Stimulated activated CD8-positive, alpha-beta memory T cell treated with anti-CD3 and anti-CD28 coated beads, Interleukin-4, amount 100 ng/mL, for 24 hours (primary cell): Measurements from ENCODE around the gene CCDC12.
A peak's percentile ranks its signal among the peaks of the same experiment; 100 is the strongest.

ENCODE experiments used
- DNase-seq: peaks from one replicate; pipeline ENCODE4 v3.0.0-alpha.2; 2020; ENCODE audit warnings: low read depth

CCDC12 gene

DNA sequence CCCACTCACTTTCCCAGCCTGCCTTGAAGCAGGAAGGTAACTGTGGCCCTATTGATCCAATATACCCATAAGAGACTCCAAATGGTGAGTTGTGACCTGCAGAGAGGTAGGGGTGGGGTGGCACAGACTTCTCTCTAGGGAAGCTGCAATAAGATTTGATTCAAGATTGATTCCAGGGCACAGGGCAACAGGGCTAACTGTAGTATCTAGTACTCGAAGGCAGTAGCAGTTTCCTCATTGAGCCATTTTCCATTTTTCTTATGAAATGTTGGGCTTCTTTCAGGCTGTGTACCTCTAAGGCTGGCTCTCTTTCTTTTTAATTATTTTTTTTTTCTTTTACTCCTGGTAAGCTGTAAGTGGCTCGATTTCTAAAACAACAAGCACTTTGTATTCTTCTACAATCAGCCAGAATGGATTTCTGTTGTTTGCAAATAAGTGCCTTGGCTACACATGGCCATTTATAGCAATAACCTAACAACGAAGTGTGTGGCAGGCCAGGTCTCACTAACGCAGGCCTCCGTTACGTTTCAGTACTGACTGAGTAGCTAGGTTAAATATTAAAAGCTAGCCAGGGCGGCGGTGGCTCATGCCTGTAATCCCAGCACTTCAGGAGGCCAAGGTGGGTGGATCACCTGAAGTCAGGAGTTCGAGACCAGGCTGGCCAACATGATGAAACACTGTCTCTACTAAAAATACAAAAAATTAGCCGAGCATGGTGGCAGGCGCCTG lies 19.3 kb downstream of the CCDC12 start:
- DNase-seq = no peak

DNA sequence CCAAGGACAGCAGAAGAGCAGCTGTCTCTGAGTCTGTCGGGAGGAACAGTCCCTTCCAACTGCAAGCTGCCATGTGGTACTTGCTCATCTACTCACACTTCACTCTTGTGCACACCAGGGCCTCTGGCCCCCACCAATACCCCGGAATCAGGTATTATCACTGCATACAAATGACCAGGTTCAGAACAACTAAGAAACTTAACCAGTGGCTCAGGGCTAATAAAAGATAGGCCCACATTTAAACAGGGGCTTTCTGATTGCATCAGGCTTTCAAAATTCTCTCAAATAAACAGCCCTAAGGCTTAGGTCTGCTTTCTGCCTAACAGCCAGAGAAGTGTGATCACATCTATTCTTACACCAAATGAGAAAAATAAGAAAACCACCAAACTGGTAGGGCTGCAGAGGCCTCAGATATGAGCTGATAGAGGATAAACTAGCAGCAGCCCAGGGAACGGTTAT lies 20.7 kb downstream of the CCDC12 start:
- no peak for DNase-seq

DNA sequence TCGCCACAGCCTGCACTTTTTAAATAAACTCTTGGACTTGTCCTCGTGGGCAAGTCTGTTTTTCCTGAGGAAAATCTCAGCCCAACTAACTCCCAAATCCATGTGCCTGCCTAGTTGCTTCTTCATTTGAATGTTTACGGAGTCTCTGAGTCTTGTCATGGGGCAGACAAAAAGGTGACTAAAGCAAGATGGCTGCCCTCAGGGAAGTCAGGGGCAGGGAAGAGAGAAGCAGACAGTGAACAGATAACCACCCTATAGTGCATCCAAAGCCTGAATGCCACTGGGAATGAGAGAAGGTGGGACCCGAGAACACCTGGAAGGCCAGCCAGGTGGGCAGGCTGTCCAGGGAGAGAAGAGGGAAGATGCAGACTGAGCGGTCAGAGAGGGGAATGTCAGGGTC lies 21.4 kb downstream of the CCDC12 start:
- DNase-seq = no peak

DNA sequence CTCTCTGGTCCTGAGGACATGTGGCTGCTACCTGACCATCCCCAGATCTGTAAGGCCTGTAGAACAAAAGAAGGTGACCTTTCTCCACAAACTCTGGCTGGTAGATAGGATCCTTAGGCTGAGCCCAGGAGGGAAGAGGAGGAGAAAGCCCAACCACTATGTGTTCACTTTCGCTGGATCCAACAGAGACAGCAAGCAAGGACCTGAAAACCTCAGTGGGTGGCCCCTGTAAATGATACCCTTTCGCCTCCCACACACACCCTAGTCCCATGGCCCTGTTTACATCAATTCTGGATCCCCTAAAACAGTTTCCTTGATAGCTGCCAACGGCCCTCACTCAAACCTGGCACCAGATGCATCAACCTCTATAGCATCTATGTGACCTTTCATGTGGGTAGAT lies 22.4 kb downstream of the CCDC12 start:
- DNase-seq = no peak

DNA sequence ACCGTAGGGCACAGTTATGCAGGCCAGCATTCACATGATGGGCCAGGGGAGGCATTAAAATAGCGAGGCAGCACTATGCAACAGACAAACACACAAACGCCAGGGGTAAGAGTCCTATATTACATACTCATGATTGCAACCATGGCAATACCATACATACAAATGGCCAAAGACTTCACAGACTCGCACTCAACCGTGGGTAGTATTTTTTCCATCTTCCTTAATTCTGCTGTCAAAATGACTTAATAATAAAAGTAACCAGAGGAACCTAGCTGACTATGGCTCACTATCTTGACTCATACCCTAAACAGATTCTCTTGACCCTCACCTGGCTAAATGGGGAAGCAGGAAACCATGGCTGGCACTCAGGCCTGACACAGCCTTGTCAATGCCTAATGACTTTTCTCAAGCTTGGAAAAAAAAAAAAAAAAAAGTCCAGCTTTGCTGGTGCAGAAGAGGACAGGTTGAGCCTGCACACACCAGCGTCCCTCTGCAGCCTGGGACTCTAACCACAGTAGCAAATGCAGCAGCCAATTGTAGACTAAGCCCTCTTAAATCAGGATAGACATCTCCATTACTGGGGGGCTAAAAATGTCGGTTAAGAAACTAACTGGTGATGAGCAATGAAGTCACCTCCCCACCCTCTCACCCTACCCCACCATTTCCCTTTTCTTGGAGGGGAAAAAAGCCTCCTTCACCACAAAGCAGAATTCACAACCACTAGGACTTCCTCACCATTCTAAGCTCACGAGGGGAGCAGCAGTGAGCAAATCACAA lies 23.1 kb downstream of the CCDC12 start:
- DNase-seq = no peak

DNA sequence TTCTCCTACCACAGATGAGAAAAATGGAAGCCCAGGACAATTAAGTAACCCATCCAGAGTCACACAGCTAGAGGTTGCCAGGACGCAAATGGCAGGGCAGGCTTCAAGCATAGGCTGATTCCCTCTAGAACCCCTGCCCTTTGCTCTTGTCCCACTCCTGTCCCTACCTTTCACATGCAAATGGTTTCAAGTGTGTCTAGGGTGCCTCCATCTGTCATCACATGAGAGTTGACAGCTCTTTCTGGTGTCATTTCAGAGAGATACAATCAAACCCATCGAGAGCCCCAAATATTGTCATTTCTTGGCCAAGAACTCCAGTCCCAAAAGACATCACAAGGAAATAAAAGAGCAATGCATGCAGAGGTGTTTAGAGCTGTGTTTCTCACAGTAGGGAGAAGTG lies 23.7 kb downstream of the CCDC12 start:
- no peak for DNase-seq

DNA sequence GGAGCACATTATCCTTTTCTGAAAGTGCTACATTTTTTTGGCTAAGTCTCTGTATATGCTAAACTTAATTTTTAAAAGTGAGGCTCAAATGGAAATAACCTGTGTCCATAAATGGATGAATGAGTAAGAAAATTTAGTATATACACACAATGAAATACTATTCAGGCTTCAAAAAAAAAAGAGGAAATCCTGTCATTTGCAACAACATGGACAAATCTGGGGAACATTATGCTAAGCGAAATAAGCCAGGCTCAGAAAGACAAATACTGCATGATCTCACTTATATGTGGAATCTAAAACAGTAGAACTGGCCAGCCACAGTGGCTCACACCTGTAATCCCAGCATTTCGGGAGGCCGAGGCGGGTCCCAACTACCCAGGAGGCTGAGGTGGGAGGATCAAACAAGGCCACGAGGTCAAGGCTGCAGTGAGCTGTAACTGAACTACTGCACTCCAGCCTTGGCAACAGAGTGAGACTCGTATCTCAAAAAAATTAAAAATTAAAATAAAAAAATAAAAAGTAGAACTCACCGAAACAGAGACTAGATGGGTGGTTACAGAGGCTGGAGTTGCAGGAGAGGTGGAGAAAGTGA lies 25.8 kb downstream of the CCDC12 start:
- DNase-seq = no peak

DNA sequence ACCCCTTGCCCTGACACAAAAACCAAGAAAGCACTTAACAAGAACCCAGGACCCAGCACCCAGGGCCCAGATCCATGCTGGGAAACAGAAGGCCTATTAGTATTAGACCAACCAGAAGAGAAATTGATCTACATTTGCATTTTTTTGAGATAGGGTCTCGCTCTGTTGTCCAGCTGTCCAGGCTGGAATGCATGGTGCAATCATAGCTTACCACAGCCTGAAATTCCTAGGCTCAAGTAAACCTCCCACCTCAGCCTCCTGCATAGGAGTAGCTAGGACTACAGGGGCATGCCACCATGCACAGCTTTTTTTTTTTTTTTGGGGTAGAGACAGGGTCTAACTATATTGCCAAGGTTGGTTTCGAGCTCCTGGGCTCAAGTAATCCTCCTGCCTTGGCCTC lies 26.4 kb downstream of the CCDC12 start:
- no peak for DNase-seq

DNA sequence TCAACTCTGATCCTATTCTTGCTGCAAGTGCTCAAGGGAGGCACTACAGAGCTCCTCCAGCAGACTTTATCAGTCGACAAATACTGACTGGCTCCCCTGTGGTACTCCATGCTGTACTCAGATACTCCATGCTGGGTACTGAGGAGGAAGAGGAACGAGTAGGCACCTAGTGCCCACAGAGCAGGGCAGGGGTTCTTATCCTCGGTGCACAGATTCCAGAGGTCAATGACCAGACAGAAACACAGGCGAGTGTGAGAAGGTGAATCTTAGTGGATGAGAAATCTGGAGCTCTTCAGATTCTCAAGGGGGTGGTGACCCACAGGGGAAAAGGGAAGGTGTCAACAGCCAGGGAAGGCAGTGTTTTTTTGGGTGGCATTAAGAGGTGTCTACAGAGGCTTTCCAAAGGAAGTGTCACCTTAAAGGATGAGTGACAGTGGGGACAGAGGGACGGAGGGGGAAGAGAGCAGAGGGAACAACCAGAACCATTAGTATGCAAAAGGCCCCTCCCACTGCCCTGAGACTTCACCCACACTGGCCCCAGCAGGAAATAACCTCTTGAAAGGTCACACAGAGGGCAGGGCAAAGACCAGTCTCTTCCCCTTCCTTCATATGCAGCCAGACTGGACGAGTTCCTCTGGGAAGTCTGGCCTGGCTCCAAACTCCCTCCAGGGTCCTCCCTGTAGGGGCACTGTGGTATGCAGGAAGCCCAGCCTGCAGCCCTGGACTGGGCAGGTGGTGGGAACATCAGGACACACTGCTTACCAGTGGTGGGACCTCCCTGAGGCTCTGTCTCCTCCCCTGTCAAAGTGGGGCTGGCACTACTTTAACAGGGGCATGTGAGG lies 27.5 kb downstream of the CCDC12 start:
- no peak for DNase-seq

DNA sequence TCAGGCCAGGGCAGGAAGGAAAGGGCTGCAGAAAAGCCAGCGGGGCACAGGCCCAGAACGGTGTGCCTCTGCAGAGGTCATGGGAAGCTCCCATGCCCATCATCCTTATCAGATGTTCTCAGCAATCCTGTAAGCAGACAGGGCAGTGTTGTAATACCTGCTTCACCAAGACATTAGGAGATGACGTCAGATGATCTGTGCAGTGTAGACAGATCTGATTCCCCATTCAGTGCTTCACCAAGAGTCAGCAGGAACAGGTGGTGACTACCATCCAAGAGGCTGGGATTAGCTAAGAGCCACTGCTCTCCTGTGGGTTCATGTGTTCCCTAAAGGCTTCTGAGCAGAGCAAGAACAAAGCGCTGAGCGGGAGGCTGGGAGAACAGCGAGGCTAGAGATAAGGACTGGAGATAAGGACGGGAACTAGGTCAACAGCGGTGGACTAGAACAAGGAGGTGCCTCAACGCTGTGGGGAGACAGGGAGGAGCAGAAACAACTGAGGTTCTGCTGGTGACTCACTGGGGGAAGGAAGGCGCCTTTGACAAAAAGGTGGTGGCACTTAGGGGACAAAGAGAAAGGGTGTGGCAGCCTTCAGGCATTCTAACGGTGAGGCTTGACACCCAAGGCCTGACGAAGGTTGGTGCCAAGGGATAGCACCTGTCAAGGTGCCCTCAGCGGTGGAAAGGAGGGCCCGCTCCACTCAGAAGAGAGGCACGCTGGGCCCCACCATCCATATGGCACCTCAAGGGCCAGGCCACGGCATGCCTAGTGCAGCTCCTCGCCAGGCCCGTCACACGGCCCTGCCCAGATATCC lies 28.4 kb downstream of the CCDC12 start:
- peak; percentile 54 for DNase-seq

DNA sequence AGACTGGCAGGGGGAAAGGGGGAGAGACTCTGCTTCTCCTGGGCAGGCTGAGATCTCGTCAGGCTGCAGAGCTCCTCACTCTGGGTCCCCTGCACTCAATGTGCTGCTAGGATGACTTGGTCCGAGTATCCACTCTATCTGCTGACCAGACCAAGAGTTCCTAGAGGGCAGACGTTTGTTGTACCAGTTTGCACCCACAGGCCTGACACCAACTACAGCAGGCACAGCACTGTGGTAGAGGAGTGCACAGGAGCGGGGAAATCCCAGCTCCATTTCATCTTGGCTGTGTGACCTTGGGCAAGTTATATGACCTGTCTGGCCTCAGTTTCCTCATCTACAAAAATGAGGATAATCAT lies 29.0 kb downstream of the CCDC12 start:
- no peak for DNase-seq

DNA sequence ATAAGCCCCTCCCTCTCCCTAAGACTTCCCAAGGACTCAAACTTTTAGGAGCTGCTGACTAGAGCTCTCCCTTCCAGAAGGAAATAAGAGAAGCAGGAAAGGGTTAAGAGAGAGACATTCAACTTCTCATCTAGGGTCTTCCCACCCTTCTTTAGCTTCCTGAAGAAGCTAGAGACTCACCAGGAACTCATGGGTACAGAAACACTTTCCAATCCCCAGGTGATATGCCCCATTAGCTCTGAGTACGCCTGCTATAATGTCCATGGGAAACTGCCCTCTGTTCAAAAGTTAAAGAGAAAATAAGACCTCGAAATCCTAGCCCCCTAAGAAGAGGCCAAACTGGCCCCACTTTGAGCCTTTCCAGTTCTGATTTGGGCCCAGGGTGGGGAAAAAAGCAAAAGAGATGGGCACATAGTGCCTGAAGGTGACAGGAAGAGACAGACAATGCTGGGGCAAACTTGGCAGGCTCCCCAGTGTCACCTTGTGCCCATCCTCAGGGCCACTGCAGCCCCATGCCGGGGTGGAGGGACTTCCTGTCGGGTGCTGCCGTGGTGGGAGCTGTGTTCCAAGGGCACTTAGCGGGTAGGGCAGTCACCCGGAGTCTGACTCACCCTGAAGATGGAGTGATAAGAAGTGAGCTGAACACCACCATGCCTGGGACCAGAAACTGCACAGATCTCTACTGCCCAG lies 29.5 kb downstream of the CCDC12 start:
- peak; percentile 52 for DNase-seq

DNA sequence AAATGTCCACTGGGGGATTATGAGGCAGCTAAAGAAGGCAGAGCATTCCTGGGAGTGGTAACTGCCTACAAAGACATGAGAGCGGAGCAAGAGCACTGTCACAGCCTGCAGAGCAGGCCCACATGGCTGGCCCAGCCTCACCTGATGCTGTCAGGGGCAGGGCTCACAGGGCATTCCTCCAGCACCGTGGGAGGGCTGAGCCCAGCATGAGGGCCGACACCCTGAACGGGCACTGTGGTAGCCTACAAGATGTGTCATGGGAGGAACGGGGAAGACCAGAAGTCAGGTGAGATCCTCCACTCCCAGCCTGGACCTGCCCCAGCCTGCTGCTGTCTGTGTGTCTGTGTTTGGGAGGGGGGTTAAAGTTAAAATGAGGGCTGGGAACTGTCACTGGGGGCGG lies 30.1 kb downstream of the CCDC12 start:
- no peak for DNase-seq

DNA sequence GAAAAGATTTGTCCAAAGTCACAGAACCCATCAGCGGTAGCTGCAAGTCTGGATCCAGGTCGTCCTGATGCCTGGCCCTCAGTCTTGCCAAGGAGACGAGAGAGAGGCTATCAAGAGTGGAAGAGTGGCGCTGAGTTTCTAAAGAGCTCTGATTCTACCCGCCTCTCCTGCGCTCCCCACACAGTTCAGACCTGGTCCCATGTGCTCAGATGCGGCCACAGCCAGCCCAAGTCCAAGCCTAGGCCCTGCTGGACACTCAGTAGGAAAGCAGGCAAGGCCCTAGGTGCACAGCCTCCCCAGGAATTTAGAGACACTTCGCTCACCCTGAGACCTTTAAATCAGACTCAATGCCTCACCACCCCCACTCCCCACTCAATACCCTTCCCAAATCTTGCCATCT lies 32.4 kb downstream of the CCDC12 start:
- DNase-seq = no peak

DNA sequence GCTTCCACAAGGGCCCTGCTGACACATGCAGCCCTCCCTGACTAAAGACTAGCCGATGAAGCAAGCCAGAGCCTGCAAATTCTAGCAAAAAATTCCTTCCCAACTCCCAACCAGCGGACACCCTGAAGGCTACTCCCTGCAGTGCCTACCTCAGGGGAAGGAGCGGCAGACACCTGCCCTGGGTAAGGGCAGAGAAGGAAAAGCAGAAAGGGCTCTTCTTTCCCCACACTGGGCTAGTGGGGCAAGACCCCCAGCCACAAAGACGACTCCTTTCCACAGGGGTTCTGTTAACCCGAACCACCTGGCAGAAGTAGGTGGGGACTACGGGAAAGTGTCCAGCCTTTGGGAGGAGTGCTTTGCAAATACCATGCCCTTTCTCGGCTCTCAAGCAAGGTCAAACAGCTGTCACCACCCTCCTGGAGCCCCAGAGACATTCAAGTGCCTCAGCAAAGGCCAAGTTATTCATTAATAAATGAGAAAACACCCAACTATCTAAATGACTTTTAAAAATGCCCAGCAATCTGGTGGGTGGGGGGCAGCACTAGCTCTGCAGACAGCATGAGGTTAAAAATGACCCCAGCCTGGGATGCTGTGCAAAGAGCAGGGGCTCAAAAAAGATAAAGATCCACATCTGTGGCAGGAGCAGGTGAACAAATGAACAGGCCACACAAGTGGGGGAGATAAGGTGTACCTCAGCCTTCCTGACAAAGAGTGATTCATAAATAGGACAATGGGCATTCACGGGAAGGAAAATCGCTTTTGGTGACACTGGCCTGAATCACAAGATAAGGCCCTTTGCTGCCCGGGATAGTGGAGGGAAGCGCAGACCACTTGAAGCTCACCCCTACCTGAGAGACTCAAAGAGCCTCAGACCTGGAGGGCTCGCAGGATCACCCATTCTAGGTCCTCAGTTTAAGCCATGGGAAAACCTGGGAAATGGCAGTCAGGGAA lies 33.0 kb downstream of the CCDC12 start:
- no peak for DNase-seq

DNA sequence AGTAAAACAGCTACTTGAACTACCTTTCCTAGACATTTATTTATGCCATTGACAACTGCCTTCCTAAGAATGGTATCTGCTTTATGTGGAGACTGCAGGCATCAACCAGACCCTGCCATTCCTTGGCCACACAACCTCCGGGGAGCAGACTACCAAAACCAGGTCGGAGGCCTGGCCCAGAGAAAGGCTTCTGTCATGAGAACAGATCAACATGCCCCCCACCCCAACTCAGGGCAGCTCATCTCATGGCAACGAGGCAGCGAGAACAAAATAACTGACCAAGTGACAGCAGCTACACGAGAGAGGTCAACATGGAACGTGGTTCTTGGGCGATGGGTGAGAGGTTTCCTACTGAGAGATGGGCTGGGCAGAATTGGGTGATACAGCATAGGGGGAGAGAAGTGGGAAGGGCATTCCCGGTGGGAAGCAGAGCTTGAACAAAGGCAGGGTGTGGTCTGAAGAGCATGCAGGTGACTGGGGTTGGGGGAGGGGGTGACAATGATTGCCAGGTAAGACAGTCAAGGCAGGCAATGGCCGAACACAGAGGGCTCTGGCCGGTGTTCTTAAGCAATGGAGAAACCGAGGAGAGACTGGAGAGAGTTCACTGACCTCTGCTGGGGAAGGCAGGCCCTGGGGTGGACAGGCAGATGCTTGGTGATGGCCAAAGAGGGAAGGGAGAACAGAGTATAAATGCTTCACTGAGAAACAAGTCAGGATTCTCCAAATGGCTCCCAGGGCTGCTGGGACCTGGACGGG lies 33.9 kb downstream of the CCDC12 start:
- no peak for DNase-seq

DNA sequence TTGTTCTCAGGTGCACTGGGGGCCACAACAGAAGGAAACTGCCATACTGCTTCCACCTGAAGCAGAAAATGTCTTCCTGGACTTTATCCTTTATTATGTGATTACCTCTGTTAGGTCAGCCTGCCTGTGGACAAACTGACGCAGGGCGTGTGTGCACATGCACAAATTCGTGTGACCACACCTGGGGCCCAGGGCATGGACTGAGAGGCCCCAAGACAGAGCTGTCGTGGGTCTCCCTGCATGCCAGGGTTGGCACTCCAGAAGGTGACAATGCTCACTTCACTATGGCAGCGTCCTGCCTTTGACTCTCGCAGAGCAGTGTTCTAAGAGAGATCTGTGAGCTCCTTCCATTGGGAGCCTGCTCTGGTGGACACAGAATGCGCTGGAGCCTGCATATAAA lies 34.5 kb downstream of the CCDC12 start:
- no peak for DNase-seq

DNA sequence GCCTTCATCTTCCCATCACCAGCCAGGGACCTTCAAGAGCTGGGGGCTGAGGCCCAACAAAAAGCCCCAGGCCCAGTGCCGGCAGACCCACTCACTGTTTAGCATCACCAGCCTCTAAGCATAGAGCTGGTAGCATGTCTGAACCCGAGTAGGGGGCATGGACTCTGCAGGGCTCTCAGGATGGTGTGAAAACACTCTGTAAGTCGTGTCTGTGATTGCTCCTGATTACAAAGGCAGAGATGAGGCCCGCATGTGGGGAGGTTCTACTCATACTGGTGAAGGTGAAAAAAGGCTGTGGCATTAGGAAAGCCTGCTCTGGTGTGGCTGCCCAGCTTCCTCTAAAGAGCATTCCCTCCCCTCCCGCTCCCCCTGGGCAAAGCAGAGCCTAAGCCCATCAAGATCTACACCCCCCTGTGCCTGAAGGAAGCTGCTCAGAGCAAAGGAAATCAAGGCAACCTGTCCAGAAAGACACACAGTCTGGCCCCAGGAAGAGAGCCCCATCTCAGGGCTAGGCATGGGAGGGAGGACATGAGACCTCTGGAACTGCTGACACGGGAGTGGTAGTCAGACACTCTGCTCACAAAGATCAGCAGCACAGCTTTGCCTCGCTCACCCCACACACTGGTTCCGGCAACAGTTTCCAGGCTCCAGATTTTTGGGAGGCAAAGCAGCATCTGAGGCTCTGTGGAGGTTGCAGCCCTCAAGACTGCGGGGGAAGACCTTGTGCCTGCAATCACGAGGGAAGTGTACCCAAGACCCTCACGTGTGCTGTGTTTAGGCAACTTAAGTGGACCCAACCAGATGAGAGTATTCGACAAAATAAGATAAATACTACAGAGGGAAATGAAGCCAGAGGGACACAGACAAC lies 36.7 kb downstream of the CCDC12 start:
- DNase-seq = no peak
